ENCODE results near the gene UQCRFS1.

DNA sequence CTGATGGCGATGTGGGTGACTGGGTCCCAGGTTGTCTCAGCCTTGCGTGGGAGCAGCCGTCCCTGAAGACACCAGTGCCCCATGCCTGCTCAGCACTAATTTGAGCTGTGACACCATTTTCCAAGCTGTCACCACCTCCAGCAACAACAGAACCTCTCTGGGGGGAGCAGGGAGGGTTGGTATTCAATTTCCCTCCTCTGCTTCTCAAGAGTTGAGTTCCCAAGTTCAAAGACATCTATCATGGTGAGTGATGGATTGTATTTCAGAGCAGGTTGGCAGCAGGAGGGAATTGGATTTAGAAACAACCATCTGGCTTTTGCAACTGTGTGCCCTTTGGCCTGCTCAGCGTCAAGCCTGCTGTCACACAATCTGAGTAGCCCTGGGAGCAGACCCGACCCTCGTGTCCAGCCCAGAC lies 46.9 kb upstream of the UQCRFS1 start:
- TF ChIP-seq, protein P1, sequence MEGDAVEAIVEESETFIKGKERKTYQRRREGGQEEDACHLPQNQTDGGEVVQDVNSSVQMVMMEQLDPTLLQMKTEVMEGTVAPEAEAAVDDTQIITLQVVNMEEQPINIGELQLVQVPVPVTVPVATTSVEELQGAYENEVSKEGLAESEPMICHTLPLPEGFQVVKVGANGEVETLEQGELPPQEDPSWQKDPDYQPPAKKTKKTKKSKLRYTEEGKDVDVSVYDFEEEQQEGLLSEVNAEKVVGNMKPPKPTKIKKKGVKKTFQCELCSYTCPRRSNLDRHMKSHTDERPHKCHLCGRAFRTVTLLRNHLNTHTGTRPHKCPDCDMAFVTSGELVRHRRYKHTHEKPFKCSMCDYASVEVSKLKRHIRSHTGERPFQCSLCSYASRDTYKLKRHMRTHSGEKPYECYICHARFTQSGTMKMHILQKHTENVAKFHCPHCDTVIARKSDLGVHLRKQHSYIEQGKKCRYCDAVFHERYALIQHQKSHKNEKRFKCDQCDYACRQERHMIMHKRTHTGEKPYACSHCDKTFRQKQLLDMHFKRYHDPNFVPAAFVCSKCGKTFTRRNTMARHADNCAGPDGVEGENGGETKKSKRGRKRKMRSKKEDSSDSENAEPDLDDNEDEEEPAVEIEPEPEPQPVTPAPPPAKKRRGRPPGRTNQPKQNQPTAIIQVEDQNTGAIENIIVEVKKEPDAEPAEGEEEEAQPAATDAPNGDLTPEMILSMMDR (IDR thresholded peaks at IDR 0.05): no peak
- TF ChIP-seq POLR2A (IDR thresholded peaks at IDR 0.05): no peak

Measured in uterus (tissue), 2 donors.